Mesenchymal stem cell (in vitro differentiated cells and primary cell): ENCODE results near the gene DCPS.

Source experiments
- DNase-seq: peaks from one replicate; pipeline ENCODE4 v3.0.0-alpha.2; 2013
- H2AFZ ChIP-seq: one replicate; pipeline ENCODE4 v1.6.1; 2013; ENCODE audit warnings: low read depth, mild to moderate bottlenecking, control low read depth, inconsistent platforms, low read length, moderate library complexity
- H2AK5ac ChIP-seq: 2 replicates; pipeline ENCODE4 v1.6.1; 2013; ENCODE audit warnings: low read length, moderate library complexity, mild to moderate bottlenecking, inconsistent platforms; ENCODE audit not compliant: severe bottlenecking
- H2BK120ac ChIP-seq: one replicate; pipeline ENCODE4 v1.6.1; 2013; ENCODE audit warnings: low read depth, mild to moderate bottlenecking, inconsistent platforms, low read length, moderate library complexity
- H2BK12ac ChIP-seq, 2 experiments: one replicate each; pipeline ENCODE4 v1.6.1; 2013; ENCODE audit warnings: inconsistent platforms in 2 of 2, low read length in 2 of 2, mild to moderate bottlenecking in 2 of 2, moderate library complexity in 2 of 2, control low read depth in 1 of 2
- H2BK15ac ChIP-seq: one replicate; pipeline ENCODE4 v1.6.1; 2013; ENCODE audit warnings: mild to moderate bottlenecking, low read depth, inconsistent platforms; ENCODE audit not compliant: poor library complexity, severe bottlenecking
- H2BK5ac ChIP-seq: 2 replicates; pipeline ENCODE4 v1.6.1; 2013; ENCODE audit warnings: low read depth, mild to moderate bottlenecking, low read length, control low read depth, inconsistent platforms; ENCODE audit not compliant: poor library complexity, severe bottlenecking
- H3K14ac ChIP-seq, 2 experiments: one replicate each; pipeline ENCODE4 v1.6.1; 2013; ENCODE audit warnings: inconsistent platforms in 2 of 2, low read length in 2 of 2, control low read depth in 1 of 2, mild to moderate bottlenecking in 1 of 2, moderate library complexity in 1 of 2
- H3K18ac ChIP-seq, 2 experiments: one replicate each; pipeline ENCODE4 v1.6.1; 2013; ENCODE audit warnings: inconsistent platforms in 2 of 2, low read length in 2 of 2, control low read depth in 1 of 2, low read depth in 1 of 2, mild to moderate bottlenecking in 1 of 2
- H3K23ac ChIP-seq, 2 experiments: one replicate each; pipeline ENCODE4 v1.6.1; 2013; ENCODE audit warnings: inconsistent platforms in 2 of 2, low read length in 2 of 2, mild to moderate bottlenecking in 2 of 2, moderate library complexity in 2 of 2, control low read depth in 1 of 2
- H3K27ac ChIP-seq: 2 replicates; pipeline ENCODE4 v1.5.1; 2013; ENCODE audit warnings: mild to moderate bottlenecking, moderate library complexity, low read length, control low read depth, inconsistent platforms; ENCODE audit not compliant: poor library complexity, severe bottlenecking
- H3K27me3 ChIP-seq, 2 experiments: 2 replicates each; pipeline versions ENCODE4 v1.6.1 to v1.7.0; 2013; ENCODE audit warnings: low read length in 2 of 2, mild to moderate bottlenecking in 2 of 2, moderate library complexity in 2 of 2, control low read depth in 1 of 2, inconsistent platforms in 1 of 2; ENCODE audit not compliant: control insufficient read depth in 1 of 2, insufficient read depth in 1 of 2
- H3K36me3 ChIP-seq, 2 experiments: 2 replicates each; pipeline versions ENCODE4 v1.6.1 to v1.7.0; 2013; ENCODE audit warnings: low read length in 2 of 2, control low read depth in 1 of 2, inconsistent platforms in 1 of 2, low read depth in 1 of 2, mild to moderate bottlenecking in 1 of 2; ENCODE audit not compliant: insufficient read depth in 2 of 2, control insufficient read depth in 1 of 2
- H3K4ac ChIP-seq, 2 experiments: one replicate each; pipeline ENCODE4 v1.6.1; 2013; ENCODE audit warnings: inconsistent platforms in 2 of 2, low read length in 2 of 2, mild to moderate bottlenecking in 2 of 2, moderate library complexity in 2 of 2, control low read depth in 1 of 2, low read depth in 1 of 2
- H3K4me1 ChIP-seq: 2 replicates; pipeline ENCODE4 v1.6.1; 2013; ENCODE audit warnings: low read depth, low read length, control low read depth; ENCODE audit not compliant: control insufficient read depth, insufficient read depth
- H3K4me2 ChIP-seq: 2 replicates; pipeline ENCODE4 v1.6.1; 2013; ENCODE audit warnings: low read length, mild to moderate bottlenecking, inconsistent platforms; ENCODE audit not compliant: poor library complexity, severe bottlenecking
- H3K4me3 ChIP-seq, 2 experiments: 2 replicates each; pipeline versions ENCODE4 v1.5.1 to v1.7.0; 2013; ENCODE audit warnings: low read length in 2 of 2, mild to moderate bottlenecking in 2 of 2, control low read depth in 1 of 2, low read depth in 1 of 2; ENCODE audit not compliant: insufficient read depth in 1 of 2
- H3K79me1 ChIP-seq: replicated peaks from 2 replicates; pipeline ENCODE4 v1.6.1; 2013; ENCODE audit warnings: mild to moderate bottlenecking, control low read depth, low read length, inconsistent platforms; ENCODE audit not compliant: poor library complexity, severe bottlenecking
- H3K9ac ChIP-seq: 2 replicates; pipeline ENCODE4 v1.7.0; 2013; ENCODE audit warnings: mild to moderate bottlenecking, low read length, moderate library complexity
- H3K9me3 ChIP-seq: 2 replicates; pipeline ENCODE4 v1.7.0; 2013; ENCODE audit warnings: mild to moderate bottlenecking, low read length; ENCODE audit not compliant: control insufficient read depth
- H4K8ac ChIP-seq: one replicate; pipeline ENCODE4 v1.6.1; 2013; ENCODE audit warnings: inconsistent platforms, mild to moderate bottlenecking, low read length, moderate library complexity
- H4K91ac ChIP-seq: one replicate; pipeline ENCODE4 v1.6.1; 2013; ENCODE audit warnings: mild to moderate bottlenecking, low read length, inconsistent platforms
- WGBS: methylation state at CpG from one replicate; pipeline ENCODE4 v1.1.7; 2013; ENCODE audit warnings: mixed read lengths; 5-methylcytosine and 5-hydroxymethylcytosine counted together

DCPS gene

DNA sequence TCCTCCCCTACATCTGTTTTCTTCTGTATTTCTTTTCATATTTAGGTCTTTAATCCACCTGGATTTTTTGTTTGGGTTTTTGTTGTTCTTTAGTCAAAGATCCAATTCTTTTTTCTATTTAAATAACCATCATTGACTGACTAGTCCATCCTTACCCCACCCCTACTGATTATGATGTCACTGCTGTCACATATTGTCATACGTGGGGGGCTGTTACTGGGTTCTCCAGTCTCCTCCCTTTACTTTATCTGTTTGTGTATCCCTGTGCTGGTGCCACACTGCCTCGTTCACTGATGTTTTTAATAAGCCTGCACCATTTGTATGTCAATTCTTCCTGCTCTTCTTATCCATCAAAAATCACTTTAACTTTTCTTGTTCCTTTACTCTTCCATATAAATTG is 6.9 kb upstream of the DCPS start:
- Histone ChIP-seq H4K91ac (no peak overlapping the region), H3K4me3 (no peak overlapping the region), H3K27me3 (no peaks in the 10 kb centered on the region), H3K4me2 (no peak overlapping the region), H4K8ac (no peak overlapping the region), H3K18ac (no peak overlapping the region), H3K4me1 (no peaks in the 10 kb centered on the region), H2BK15ac (no peak overlapping the region), H3K79me1 (peaks cover 9% of the 10 kb centered on the region), H3K9me3 (no peaks in the 10 kb centered on the region), H3K9ac (no peak overlapping the region), H3K4ac (no peak overlapping the region), H2BK120ac (no peak overlapping the region), H2AK5ac (no peak overlapping the region), H3K23ac (no peak overlapping the region), H2AFZ (no peak overlapping the region), H3K14ac (no peak overlapping the region), H3K36me3 (peaks cover 15 to 28% of the 10 kb centered on the region in 2 experiments), H2BK5ac (no peak overlapping the region), H3K27ac (no peak overlapping the region), H2BK12ac (no peak overlapping the region)
- no peak for DNase-seq
- WGBS: 97% methylated on average over 2 of the region's 2 CpGs

DNA sequence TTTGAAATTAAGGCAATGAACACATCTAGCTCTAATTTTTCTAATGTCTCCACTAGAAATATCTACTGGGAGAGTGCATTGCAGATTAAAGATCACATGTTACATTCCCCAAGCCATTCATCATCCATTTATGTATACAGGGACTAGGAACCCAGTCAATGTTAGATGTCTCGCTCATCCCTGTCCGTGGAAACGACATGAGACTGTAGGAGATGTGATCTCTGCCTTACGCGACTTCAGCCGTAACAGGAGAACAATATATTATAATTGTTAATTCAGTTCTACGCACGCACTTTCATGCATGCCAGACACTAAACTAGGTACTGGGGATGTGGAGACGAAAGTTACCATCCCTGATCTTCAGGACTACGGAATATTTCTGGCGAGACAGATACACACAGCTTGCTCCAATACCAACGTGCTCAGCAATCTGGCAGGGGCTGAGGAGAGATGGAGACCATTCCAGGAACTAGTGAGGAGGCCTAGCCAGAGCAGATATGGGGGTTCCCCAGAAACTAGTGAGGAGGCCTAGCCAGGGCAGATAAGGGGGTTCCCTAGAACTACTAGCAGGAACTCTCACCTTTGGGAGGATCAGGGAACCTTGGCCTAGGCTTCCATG is 706 bp downstream of the DCPS start:
- no peak overlapping the region for H3K18ac ChIP-seq
- H3K14ac ChIP-seq: no peak overlapping the region
- peak overlapping the region in 1 of 2 experiments; percentile 39 for H2BK12ac ChIP-seq
- peaks cover 17% of the 10 kb centered on the region for H3K79me1 ChIP-seq
- H3K36me3 ChIP-seq: peaks cover 3 to 8% of the 10 kb centered on the region in 2 experiments
- H3K4me2 ChIP-seq: peak overlapping the region; percentile 78
- no peaks in the 10 kb centered on the region for H3K9me3 ChIP-seq
- peak overlapping the region; percentile 59 for H4K8ac ChIP-seq
- peak overlapping the region; percentile 87 for H2AK5ac ChIP-seq
- H2BK5ac ChIP-seq: no peak overlapping the region
- H3K27me3 ChIP-seq: no peaks in the 10 kb centered on the region
- 74% methylated on average over 12 of the region's 12 CpGs for WGBS
- H3K9ac ChIP-seq: peak overlapping the region; percentile 94
- H2BK120ac ChIP-seq: peak overlapping the region; percentile 7
- H3K23ac ChIP-seq: no peak overlapping the region
- no peak for DNase-seq
- H4K91ac ChIP-seq: no peak overlapping the region
- peak overlapping the region; percentile 69 to 91 for H3K4me3 ChIP-seq
- H2BK15ac ChIP-seq: no peak overlapping the region
- H2AFZ ChIP-seq: no peak overlapping the region
- H3K27ac ChIP-seq: peak overlapping the region; percentile 1
- H3K4me1 ChIP-seq: peaks cover 4% of the 10 kb centered on the region
- peak overlapping the region in 1 of 2 experiments; percentile 43 for H3K4ac ChIP-seq

DNA sequence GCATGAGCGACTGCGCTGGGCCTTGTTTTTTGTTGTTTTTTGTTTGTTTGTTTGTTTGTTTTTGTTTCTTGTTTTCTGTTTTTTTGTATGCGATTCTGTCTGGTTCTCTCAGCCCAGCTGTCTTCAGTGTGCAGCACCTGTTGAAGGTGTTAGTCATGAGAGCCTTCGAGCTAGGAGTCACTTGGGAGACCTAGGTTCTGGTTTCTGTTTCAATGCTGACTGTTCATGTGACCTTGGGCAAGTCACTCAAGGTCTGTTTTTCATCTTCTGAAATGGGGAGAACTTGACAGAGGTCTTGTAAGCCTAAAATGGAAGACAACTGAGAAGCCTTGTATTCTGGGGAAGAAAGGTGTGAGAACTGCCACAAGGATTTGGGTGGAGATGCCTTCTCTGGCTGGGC is 1.8 kb downstream of the DCPS start:
- Histone ChIP-seq H3K27ac (no peak overlapping the region), H2BK120ac (no peak overlapping the region), H2AFZ (no peak overlapping the region), H3K4me2 (no peak overlapping the region), H2AK5ac (no peak overlapping the region), H3K4me1 (peaks cover 6% of the 10 kb centered on the region), H3K14ac (no peak overlapping the region), H3K9me3 (no peaks in the 10 kb centered on the region), H2BK5ac (no peak overlapping the region), H3K27me3 (no peaks in the 10 kb centered on the region), H3K9ac (no peak overlapping the region), H3K36me3 (peaks cover 3 to 13% of the 10 kb centered on the region in 2 experiments), H3K18ac (no peak overlapping the region), H2BK15ac (no peak overlapping the region), H2BK12ac (no peak overlapping the region), H3K79me1 (peaks cover 17% of the 10 kb centered on the region), H4K8ac (no peak overlapping the region), H3K23ac (no peak overlapping the region), H3K4me3 (no peak overlapping the region), H4K91ac (no peak overlapping the region), H3K4ac (no peak overlapping the region)
- 96% methylated on average over 4 of the region's 4 CpGs for WGBS
- no peak for DNase-seq

DNA sequence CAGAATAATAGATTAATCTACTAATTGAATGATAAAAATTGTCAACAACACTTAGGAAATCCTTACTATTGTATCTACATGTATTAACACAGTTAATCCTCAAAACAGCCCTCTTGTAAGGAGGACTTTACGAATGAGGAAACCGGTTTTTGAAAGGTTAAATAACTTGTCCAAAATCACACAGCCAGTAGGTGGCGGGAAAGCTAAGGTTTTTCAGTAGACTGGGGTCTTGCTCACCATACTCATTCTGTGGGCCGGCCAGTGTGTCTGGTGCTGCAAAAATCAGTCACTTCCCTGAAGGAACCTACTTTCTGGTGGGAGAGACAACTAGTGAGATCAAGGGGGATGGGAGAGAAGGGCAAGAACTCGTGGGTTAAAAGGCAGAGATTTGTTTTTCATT is 3.8 kb downstream of the DCPS start:
- Histone ChIP-seq H2AK5ac (no peak overlapping the region), H3K23ac (no peak overlapping the region), H2BK12ac (no peak overlapping the region), H3K14ac (no peak overlapping the region), H2BK15ac (no peak overlapping the region), H3K36me3 (peaks cover 6 to 13% of the 10 kb centered on the region in 2 experiments), H3K4me3 (no peak overlapping the region), H3K27me3 (no peaks in the 10 kb centered on the region), H2BK5ac (no peak overlapping the region), H3K9ac (no peak overlapping the region), H4K91ac (no peak overlapping the region), H2AFZ (no peak overlapping the region), H3K27ac (no peak overlapping the region), H2BK120ac (no peak overlapping the region), H4K8ac (no peak overlapping the region), H3K4ac (no peak overlapping the region), H3K79me1 (peaks cover 20% of the 10 kb centered on the region), H3K9me3 (no peaks in the 10 kb centered on the region), H3K4me1 (peaks cover 8% of the 10 kb centered on the region), H3K4me2 (no peak overlapping the region), H3K18ac (no peak overlapping the region)
- WGBS: 36% methylated on average over 4 of the region's 5 CpGs
- peak; percentile 49 for DNase-seq
